Tibial artery (tissue), 4 donors: Measurements from ENCODE around the gene CENPT.

Source experiments
- DNase-seq, 2 donors: peaks; one replicate each; pipeline ENCODE4 v3.0.0-alpha.2; 2019
- H3K27ac ChIP-seq, 2 donors: fragments of 200-600 bp; sonication (generic) in 1 of 2; 1 replicate in 1 of 2; 2 replicates in 1 of 2; pipeline ENCODE4 v1.5.1; 2018 to 2019; ENCODE audit warnings: mild to moderate bottlenecking in 1 of 2
- H3K27me3 ChIP-seq, 2 donors: fragments of 200-600 bp; sonication (generic) in 1 of 2; one replicate each; pipeline versions ENCODE4 v1.5.1 to v1.6.0; 2016 to 2019
- H3K36me3 ChIP-seq, 3 donors: fragments of 200-600 bp; sonication (generic) in 2 of 3; one replicate each; pipeline ENCODE4 v1.5.1; 2016 to 2019; ENCODE audit warnings: mild to moderate bottlenecking in 2 of 3
- H3K4me1 ChIP-seq, 4 donors: fragments of 200-600 bp; sonication (generic) in 2 of 4; 1 replicate in 3 of 4; 2 replicates in 1 of 4; pipeline ENCODE4 v1.5.1; 2016 to 2019
- H3K4me3 ChIP-seq, 2 donors: fragments of 200-600 bp; sonication (generic) in 1 of 2; 1 replicate in 1 of 2; 2 replicates in 1 of 2; pipeline ENCODE4 v1.5.1; 2018 to 2019; ENCODE audit warnings: mild to moderate bottlenecking in 2 of 2
- H3K9me3 ChIP-seq, 3 donors: fragments of 200-600 bp; sonication (generic) in 1 of 3; one replicate each; pipeline ENCODE4 v1.5.1; 2016 to 2019
- CTCF ChIP-seq, 2 experiments: fragments of 200-600 bp in 1 of 2; fragments of 450-650 bp in 1 of 2; IDR thresholded peaks; one replicate each; pipeline ENCODE4 v1.5.1; 2017 to 2019; ENCODE audit warnings: antibody characterized with exemption in 2 of 2, mild to moderate bottlenecking in 1 of 2, moderate library complexity in 1 of 2
- intact Hi-C: fragments of 100-400 bp; cut with DNase I; formaldehyde crosslinking; loops from one replicate; pipeline ENCODE4 v1.15.0; 2023; ENCODE audit warnings: low total_unique reads

Gene CENPT

DNA sequence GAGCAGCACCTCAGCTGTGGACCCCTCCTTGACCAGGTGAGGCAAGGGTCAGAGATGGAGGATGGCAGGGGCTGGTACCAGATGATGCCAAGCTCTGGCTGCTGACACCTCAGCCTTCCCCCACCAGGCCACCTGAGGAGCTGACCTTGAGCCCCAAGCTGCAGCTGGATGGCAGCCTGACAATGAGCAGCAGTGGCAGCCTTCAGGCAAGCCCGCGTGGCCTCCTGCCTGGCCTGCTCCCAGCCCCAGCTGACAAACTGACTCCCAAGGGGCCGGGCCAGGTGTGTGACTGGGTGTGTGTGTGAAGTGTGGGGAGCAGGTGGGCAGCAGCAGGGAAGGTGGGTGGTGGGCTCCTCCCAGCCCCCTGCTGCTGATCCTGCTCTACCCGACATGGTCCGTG lies 32.4 kb upstream of the CENPT start:
- Histone ChIP-seq H3K36me3 (peaks cover 74 to 84% (median 82%) of the 10 kb centered on the region in 3 donors), H3K27ac (no peak overlapping the region)
- no peak for TF ChIP-seq CTCF (IDR thresholded peaks at IDR 0.05)

DNA sequence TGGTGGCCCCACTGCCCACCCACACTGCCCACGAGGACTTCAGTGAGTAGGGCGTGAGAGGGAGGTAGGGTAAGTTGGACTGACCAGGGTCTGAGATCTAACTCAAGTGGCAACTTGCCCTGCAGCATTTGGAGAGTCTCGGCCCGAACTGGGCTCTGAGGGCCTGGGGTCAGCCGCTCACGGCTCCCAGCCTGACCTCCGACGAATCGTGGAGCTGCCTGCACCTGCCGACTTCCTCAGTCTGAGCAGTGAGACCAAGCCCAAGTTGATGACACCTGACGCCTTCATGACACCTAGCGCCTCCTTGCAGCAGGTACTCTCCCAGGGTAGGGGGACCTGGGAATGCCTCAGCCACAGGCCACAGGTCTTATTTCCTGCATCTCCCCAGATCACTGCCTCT lies 32.0 kb upstream of the CENPT start:
- intact Hi-C loops: no loop called here
- TF ChIP-seq CTCF (IDR thresholded peaks at IDR 0.05): no peak
- no peaks in the 10 kb centered on the region for H3K27me3 ChIP-seq
- peaks cover 74 to 84% (median 82%) of the 10 kb centered on the region in 3 donors for H3K36me3 ChIP-seq
- DNase-seq: no peak
- H3K4me1 ChIP-seq: peaks cover 0 to 35% (median 20%) of the 10 kb centered on the region in 4 donors
- no peak overlapping the region for H3K4me3 ChIP-seq
- no peaks in the 10 kb centered on the region for H3K9me3 ChIP-seq
- H3K27ac ChIP-seq: no peak overlapping the region

More for the DNA sequence above, 32.4 kb upstream of the CENPT start:
- Histone ChIP-seq H3K4me3 (no peak overlapping the region), H3K27me3 (no peaks in the 10 kb centered on the region), H3K4me1 (peaks cover 0 to 35% (median 18%) of the 10 kb centered on the region in 4 donors), H3K9me3 (no peaks in the 10 kb centered on the region)
- no peak for DNase-seq
- intact Hi-C loops: loop anchor here (5.0 to 10.0 kb wide), 2 partner anchors 45 to 162 kb away; no protein-coding TSS in a partner anchor

- TF ChIP-seq CTCF (IDR thresholded peaks at IDR 0.05): no peak
- DNase-seq: no peak
- Histone ChIP-seq H3K4me3 (no peak overlapping the region), H3K4me1 (peaks cover 0 to 35% (median 20%) of the 10 kb centered on the region in 4 donors), H3K36me3 (peaks cover 74 to 82% (median 81%) of the 10 kb centered on the region in 3 donors), H3K27ac (no peak overlapping the region), H3K9me3 (no peaks in the 10 kb centered on the region), H3K27me3 (no peaks in the 10 kb centered on the region)
- intact Hi-C loops: no loop called here
These were observed 31.4 kb upstream of the CENPT start for GRCh38 chr16:67878846-67879245.

GRCh38 chr16:67878232-67878631 lies 30.7 kb upstream of the CENPT start:
- intact Hi-C loops: no loop called here
- H3K27ac ChIP-seq: no peak overlapping the region
- peaks cover 0 to 33% (median 23%) of the 10 kb centered on the region in 4 donors for H3K4me1 ChIP-seq
- H3K27me3 ChIP-seq: no peaks in the 10 kb centered on the region
- no peak for TF ChIP-seq CTCF (IDR thresholded peaks at IDR 0.05)
- H3K36me3 ChIP-seq: peaks cover 70 to 77% (median 75%) of the 10 kb centered on the region in 3 donors
- DNase-seq: no peak
- H3K9me3 ChIP-seq: no peaks in the 10 kb centered on the region
- H3K4me3 ChIP-seq: no peak overlapping the region

- Histone ChIP-seq H3K4me3 (no peak overlapping the region), H3K4me1 (peaks cover 0 to 39% (median 28%) of the 10 kb centered on the region in 4 donors), H3K9me3 (no peaks in the 10 kb centered on the region), H3K27ac (no peak overlapping the region), H3K27me3 (no peaks in the 10 kb centered on the region), H3K36me3 (peaks cover 58 to 65% (median 64%) of the 10 kb centered on the region in 3 donors)
- TF ChIP-seq CTCF (IDR thresholded peaks at IDR 0.05): no peak
- intact Hi-C loops: no loop called here
- DNase-seq: no peak
These were observed 29.6 kb upstream of the CENPT start for GRCh38 chr16:67877064-67877463.

- DNase-seq: no peak
- Histone ChIP-seq H3K4me1 (peaks cover 0 to 39% (median 28%) of the 10 kb centered on the region in 4 donors), H3K9me3 (no peaks in the 10 kb centered on the region), H3K27ac (peak overlapping the region in 1 of 2 donors; percentile 90), H3K36me3 (peaks cover 40 to 61% (median 56%) of the 10 kb centered on the region in 3 donors), H3K27me3 (no peaks in the 10 kb centered on the region), H3K4me3 (peak overlapping the region; percentile 96 to 99)
- TF ChIP-seq CTCF (IDR thresholded peaks at IDR 0.05): no peak
- intact Hi-C loops: no loop called here
These were observed 26.9 kb upstream of the CENPT start for GRCh38 chr16:67874372-67874771.
